Hepatocyte (in vitro differentiated cells): ENCODE measurements around the gene HS1BP3. TPM values are rescaled to one million over a fixed set of nuclear protein-coding genes. Genes with fewer than 3 reads are reported as not detected.

Experiments used
- DNase-seq: peaks from one replicate; pipeline ENCODE4 v3.0.0-alpha.2; 2016; ENCODE audit warnings: low spot score
- H2AFZ ChIP-seq: fragments of 200-600 bp; sonication (generic); 2 replicates; pipeline ENCODE4 v1.6.0; 2016; ENCODE audit warnings: antibody characterized with exemption, mild to moderate bottlenecking
- H3K27ac ChIP-seq: fragments of 200-600 bp; sonication (generic); 2 replicates; pipeline ENCODE4 v1.5.1; 2016; ENCODE audit warnings: mild to moderate bottlenecking
- H3K27me3 ChIP-seq: fragments of 200-600 bp; sonication (generic); 2 replicates; pipeline ENCODE4 v1.6.1; 2016
- H3K36me3 ChIP-seq: fragments of 200-600 bp; sonication (generic); replicated peaks from 2 replicates; pipeline ENCODE4 v1.5.1; 2016; ENCODE audit warnings: low read depth; ENCODE audit not compliant: insufficient read depth
- H3K4me1 ChIP-seq: fragments of 200-600 bp; sonication (generic); 2 replicates; pipeline ENCODE4 v1.5.1; 2016; ENCODE audit warnings: mild to moderate bottlenecking, moderate library complexity; ENCODE audit not compliant: insufficient read depth
- H3K4me2 ChIP-seq: fragments of 200-600 bp; sonication (generic); 2 replicates; pipeline ENCODE4 v1.6.0; 2016
- H3K4me3 ChIP-seq: fragments of 200-600 bp; sonication (generic); 2 replicates; pipeline ENCODE4 v1.5.1; 2016; ENCODE audit warnings: mild to moderate bottlenecking
- H3K79me2 ChIP-seq: fragments of 200-600 bp; sonication (generic); 2 replicates; pipeline ENCODE4 v1.6.0; 2017; ENCODE audit warnings: mild to moderate bottlenecking
- H3K9me2 ChIP-seq: fragments of 200-600 bp; sonication (generic); replicated peaks from 2 replicates; pipeline ENCODE4 v1.6.0; 2017; ENCODE audit warnings: mild to moderate bottlenecking; ENCODE audit not compliant: insufficient read depth
- H3K9me3 ChIP-seq: fragments of 200-600 bp; sonication (generic); 2 replicates; pipeline ENCODE4 v1.5.1; 2016; ENCODE audit warnings: low read depth, mild to moderate bottlenecking
- H4K20me1 ChIP-seq: fragments of 200-600 bp; sonication (generic); 2 replicates; pipeline ENCODE4 v1.6.0; 2016; ENCODE audit warnings: mild to moderate bottlenecking; ENCODE audit not compliant: insufficient read depth, poor library complexity, severe bottlenecking
- EZH2 ChIP-seq: fragments of 200-600 bp; sonication (generic); IDR thresholded peaks from 2 replicates; pipeline ENCODE4 v1.6.1; 2016; ENCODE audit warnings: antibody characterized with exemption, mild to moderate bottlenecking, borderline replicate concordance
- EZH2phosphoT487 ChIP-seq: fragments of 200-600 bp; sonication (generic); IDR thresholded peaks from one replicate; pipeline ENCODE4 v1.6.1; 2018; ENCODE audit warnings: antibody characterized with exemption, mild to moderate bottlenecking, low read depth, moderate library complexity; ENCODE audit not compliant: unreplicated experiment, severe bottlenecking
- WGBS: methylation state at CpG from one replicate; pipeline ENCODE4 v1.1.6; 2016; ENCODE audit warnings: low lambda C conversion rate; ENCODE audit errors: missing lambda C conversion rate; 5-methylcytosine and 5-hydroxymethylcytosine counted together
- polyA plus RNA-seq: library from polyadenylated mRNA; unstranded; fragments of >200 nt; fragmentation: Nextera tagmentation; extraction: Ambion mirVana; gene quantifications from 2 replicates; pipeline ENCODE4 v1.2.1, GENCODE V29; 2016
- total RNA-seq: library from RNA; depleted of rRNA; stranded (reverse); fragments of >200 nt; gene quantifications from 2 replicates; pipeline ENCODE4 v1.2.3, GENCODE V29; 2014
- TF ChIP-seq, protein P1 (sequence below): fragments of 200-600 bp; sonication (generic); IDR thresholded peaks from 2 replicates; pipeline ENCODE4 v1.5.1; 2016; ENCODE audit warnings: antibody characterized with exemption, mild to moderate bottlenecking; ENCODE audit not compliant: poor library complexity

The HS1BP3 gene
- total and polyA plus RNA-seq, 2 experiments from 2014 or later = 26.8 to 29.6 TPM

DNA sequence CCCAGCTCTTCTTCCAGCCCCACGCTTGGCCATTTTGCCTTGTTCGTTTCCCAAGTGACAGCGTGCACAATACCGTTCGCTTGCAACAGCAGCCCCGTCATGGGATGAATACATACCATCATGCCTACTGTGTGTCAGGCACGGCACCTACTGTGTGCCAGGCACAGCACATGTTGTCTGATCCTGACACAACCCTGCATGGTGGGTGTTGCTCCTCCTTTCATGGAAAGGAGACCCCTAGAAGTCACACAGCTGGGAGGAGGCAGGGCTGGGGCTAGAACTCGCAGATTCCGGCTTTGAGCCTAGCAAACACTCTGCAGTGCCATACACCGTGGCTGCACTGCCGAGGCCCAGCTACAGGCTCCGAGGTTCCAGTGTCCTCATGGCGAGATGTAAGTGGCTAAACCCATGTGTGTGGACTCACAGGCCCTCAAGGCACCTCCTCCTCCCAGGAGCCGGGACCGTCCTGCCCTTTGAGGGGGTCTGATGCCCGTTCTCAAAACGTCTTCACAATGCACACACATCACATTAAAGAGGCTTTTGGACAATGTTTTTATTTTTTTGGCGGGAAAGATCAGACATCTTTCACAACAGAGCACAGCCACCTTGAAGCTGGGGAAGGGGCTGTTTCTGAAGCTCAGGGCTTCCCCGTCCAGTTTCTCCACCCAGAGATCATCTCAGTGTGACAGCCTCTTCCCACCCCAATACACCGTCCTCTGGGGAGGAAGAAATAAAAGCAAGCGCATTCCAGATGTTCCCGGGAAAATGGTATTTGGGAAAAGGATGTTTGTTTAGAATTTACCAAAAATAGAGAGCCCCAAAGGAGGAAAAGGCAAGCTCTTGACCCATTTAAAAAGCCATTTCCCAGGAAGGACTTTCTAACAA is 64.9 kb downstream of the HS1BP3 start:
- Histone ChIP-seq H3K4me3 (no peak overlapping the region), H3K36me3 (no peaks in the 10 kb centered on the region), H3K4me1 (peaks cover 28% of the 10 kb centered on the region), H3K9me3 (no peaks in the 10 kb centered on the region), H4K20me1 (no peaks in the 10 kb centered on the region), H3K79me2 (no peaks in the 10 kb centered on the region), H3K27me3 (no peaks in the 10 kb centered on the region), H2AFZ (no peak overlapping the region), H3K9me2 (no peaks in the 10 kb centered on the region), H3K4me2 (no peak overlapping the region), H3K27ac (peak overlapping the region; percentile 74)
- DNase-seq = no peak
- TF ChIP-seq EZH2phosphoT487 (no peak), EZH2 (no peak)
- TF ChIP-seq, protein P1, sequence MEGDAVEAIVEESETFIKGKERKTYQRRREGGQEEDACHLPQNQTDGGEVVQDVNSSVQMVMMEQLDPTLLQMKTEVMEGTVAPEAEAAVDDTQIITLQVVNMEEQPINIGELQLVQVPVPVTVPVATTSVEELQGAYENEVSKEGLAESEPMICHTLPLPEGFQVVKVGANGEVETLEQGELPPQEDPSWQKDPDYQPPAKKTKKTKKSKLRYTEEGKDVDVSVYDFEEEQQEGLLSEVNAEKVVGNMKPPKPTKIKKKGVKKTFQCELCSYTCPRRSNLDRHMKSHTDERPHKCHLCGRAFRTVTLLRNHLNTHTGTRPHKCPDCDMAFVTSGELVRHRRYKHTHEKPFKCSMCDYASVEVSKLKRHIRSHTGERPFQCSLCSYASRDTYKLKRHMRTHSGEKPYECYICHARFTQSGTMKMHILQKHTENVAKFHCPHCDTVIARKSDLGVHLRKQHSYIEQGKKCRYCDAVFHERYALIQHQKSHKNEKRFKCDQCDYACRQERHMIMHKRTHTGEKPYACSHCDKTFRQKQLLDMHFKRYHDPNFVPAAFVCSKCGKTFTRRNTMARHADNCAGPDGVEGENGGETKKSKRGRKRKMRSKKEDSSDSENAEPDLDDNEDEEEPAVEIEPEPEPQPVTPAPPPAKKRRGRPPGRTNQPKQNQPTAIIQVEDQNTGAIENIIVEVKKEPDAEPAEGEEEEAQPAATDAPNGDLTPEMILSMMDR = no peak
- 85% methylated on average over 22 of the region's 22 CpGs for WGBS

DNA sequence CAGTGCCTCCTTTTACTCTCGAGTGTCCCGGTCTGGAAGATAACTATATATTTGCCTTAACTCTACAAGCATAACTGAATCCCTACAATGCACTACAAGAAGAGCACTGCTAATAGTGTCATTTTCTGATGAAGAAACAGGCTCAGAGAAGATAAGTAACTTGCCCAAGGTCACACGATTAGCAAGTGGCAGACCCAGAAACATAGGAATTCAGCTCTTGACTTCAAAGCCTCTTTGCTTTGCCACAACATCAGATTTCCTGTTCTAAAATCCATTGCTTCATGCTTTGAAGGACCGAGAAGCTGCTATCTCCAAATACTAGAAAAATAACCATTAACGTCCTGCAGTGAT is 65.6 kb downstream of the HS1BP3 start:
- TF ChIP-seq EZH2phosphoT487 (no peak), EZH2 (no peak)
- TF ChIP-seq, protein P1 = no peak
- Histone ChIP-seq H2AFZ (no peak overlapping the region), H3K9me3 (no peaks in the 10 kb centered on the region)

DNA sequence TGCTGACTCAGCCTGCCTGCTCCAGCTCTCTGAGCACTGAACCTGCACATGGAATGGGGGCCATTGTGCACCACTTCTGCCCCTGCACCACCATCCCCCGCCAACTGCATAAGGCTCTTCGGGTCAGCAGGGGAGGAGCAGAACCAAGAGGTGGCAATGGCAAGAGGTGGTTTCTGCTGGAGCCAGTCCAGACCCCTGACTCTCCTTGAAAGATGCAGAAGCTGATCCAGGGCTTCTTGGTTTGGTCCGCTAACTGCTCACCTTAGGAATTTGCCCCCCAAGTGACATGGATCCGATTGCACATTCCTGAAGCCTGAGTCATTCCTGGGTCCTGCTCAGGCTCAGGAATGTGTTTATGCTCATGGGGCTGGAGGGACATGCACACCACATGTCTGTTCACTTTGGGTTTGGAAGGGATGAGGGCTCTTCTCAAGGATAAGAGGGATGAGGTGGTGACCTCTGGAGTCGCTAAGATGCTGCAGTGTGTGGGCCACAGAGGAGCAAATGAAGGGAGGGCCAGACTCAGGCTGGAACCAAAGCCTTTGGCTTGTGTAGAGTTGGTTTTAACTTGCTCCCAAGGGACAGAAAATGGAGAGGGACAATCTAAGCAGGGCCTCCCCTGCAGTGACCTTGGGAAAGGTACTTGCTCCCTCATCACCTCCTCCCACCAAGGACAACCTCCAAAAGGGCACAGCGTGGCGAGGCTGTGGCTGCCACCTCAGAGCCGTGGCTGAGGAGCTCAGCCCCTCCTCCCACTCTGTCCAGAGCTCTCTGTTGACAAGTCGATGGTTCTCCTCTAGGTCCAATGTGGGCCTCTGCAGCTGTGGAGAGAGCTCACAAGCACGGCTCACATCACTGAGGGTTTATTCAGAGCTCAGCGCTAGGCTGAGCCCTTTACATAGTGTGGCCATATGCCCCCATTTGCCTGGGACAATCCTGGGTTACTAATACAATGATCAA is 66.2 kb downstream of the HS1BP3 start:
- H3K4me1 ChIP-seq = peaks cover 31% of the 10 kb centered on the region
- H3K27ac ChIP-seq = peak overlapping the region; percentile 81
- DNase-seq = peak; percentile 89
- H2AFZ ChIP-seq = no peak overlapping the region
- peak overlapping the region; percentile 8 for H3K4me2 ChIP-seq
- 54% methylated on average over 11 of the region's 11 CpGs for WGBS
- no peaks in the 10 kb centered on the region for H3K9me3 ChIP-seq
- H3K36me3 ChIP-seq = no peaks in the 10 kb centered on the region
- H4K20me1 ChIP-seq = no peaks in the 10 kb centered on the region
- no peak overlapping the region for H3K4me3 ChIP-seq
- H3K27me3 ChIP-seq = no peaks in the 10 kb centered on the region
- H3K79me2 ChIP-seq = no peaks in the 10 kb centered on the region
- TF ChIP-seq EZH2phosphoT487 = no peak
- TF ChIP-seq EZH2 = no peak
- TF ChIP-seq, protein P1 = no peak
- H3K9me2 ChIP-seq = no peaks in the 10 kb centered on the region

More for the DNA sequence above, 65.6 kb downstream of the HS1BP3 start:
- peak overlapping the region; percentile 74 for H3K27ac ChIP-seq
- no peak for DNase-seq
- 59% methylated on average over 5 of the region's 5 CpGs for WGBS
- H3K79me2 ChIP-seq = no peaks in the 10 kb centered on the region
- no peak overlapping the region for H3K4me3 ChIP-seq
- peak overlapping the region; percentile 8 for H3K4me2 ChIP-seq
- H3K36me3 ChIP-seq = no peaks in the 10 kb centered on the region
- H4K20me1 ChIP-seq = no peaks in the 10 kb centered on the region
- H3K4me1 ChIP-seq = peaks cover 28% of the 10 kb centered on the region
- no peaks in the 10 kb centered on the region for H3K9me2 ChIP-seq
- H3K27me3 ChIP-seq = no peaks in the 10 kb centered on the region
